Erythroblast (primary cell): ENCODE results near the gene EPS8.
"Not testable (repeated sequence)": the region's sequence is repeated elsewhere in the genome, so short reads cannot be mapped to it uniquely, and the experiment has no call there.

Experiments used
- GATA1 ChIP-seq: IDR thresholded peaks from 2 replicates; pipeline ENCODE4 v1.6.1; 2011; ENCODE audit warnings: low read depth, mild to moderate bottlenecking, control low read depth, low read length, moderate library complexity
- POLR2A ChIP-seq: IDR thresholded peaks from 2 replicates; pipeline ENCODE4 v1.6.1; 2011; ENCODE audit warnings: mild to moderate bottlenecking, low read length

DNA sequence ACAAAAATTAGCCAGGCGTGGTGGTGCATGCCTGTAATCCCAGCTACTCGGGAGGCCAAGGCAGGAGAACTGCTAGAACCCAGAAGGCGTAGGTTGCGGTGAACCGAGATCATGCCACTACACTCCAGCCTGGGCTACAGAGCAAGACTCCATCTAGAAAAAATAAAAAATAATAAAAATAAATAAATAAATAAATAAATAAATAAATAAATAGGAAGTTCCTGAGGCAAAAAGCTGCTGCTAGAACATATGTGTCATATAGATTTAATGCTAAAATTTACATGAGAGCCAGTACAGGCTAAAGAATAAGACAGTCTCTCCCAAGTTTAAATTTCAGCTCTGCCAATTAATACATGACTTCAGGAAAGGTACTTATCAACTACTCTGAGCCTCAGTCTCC, 48.8 kb downstream of the EPS8 start:
- TF ChIP-seq POLR2A, GATA1: not testable (repeated sequence)
